22Rv1 (cell line): ENCODE data around the gene GRM4.

Experiments
- H3K27ac ChIP-seq: fragments of 450-650 bp; 2 replicates; pipeline ENCODE4 v1.5.1; 2017
- CTCF ChIP-seq: fragments of 450-650 bp; IDR thresholded peaks from 2 replicates; pipeline ENCODE4 v1.5.1; 2017; ENCODE audit warnings: mild to moderate bottlenecking
- ZFX ChIP-seq: fragments of 450-650 bp; IDR thresholded peaks from 2 replicates; pipeline ENCODE4 v1.6.1; 2017; ENCODE audit warnings: antibody characterized with exemption, borderline replicate concordance

The GRM4 gene

GRCh38 chr6:34080357-34080756 is 65.5 kb downstream of the GRM4 start:
- H3K27ac ChIP-seq: no peak overlapping the region
- TF ChIP-seq ZFX (no peak), CTCF (no peak)

GRCh38 chr6:34079899-34080298 is 66.0 kb downstream of the GRM4 start:
- no peak overlapping the region for H3K27ac ChIP-seq
- TF ChIP-seq CTCF (no peak), ZFX (no peak)

- TF ChIP-seq ZFX: no peak
- no peak for TF ChIP-seq CTCF
- H3K27ac ChIP-seq: no peak overlapping the region
Observed at GRCh38 chr6:34075906-34076305, 70.0 kb downstream of the GRM4 start.

GRCh38 chr6:34074064-34074742 is 71.7 kb downstream of the GRM4 start:
- TF ChIP-seq CTCF (0 out of 2 replicates have a peak, but pooled peaks have one; percentile 3), ZFX (no peak)
- H3K27ac ChIP-seq: no peak overlapping the region

GRCh38 chr6:34073540-34073939 is 72.3 kb downstream of the GRM4 start:
- TF ChIP-seq ZFX: no peak
- no peak for TF ChIP-seq CTCF

GRCh38 chr6:34072727-34073126 is 73.2 kb downstream of the GRM4 start:
- TF ChIP-seq ZFX: no peak
- TF ChIP-seq CTCF: no peak
- no peak overlapping the region for H3K27ac ChIP-seq

More at GRCh38 chr6:34073540-34073939, 72.3 kb downstream of the GRM4 start:
- no peak overlapping the region for H3K27ac ChIP-seq

- TF ChIP-seq CTCF (no peak), ZFX (no peak)
- no peak overlapping the region for H3K27ac ChIP-seq
Observed at GRCh38 chr6:34071884-34072379, 74.0 kb downstream of the GRM4 start.
